ENCODE data around the gene ZCCHC3.
A peak's percentile ranks its signal among the peaks of the same experiment; 100 is the strongest.
"Not testable (repeated sequence)": the region's sequence is repeated elsewhere in the genome, so short reads cannot be mapped to it uniquely, and the experiment has no call there.

Gene ZCCHC3

DNA sequence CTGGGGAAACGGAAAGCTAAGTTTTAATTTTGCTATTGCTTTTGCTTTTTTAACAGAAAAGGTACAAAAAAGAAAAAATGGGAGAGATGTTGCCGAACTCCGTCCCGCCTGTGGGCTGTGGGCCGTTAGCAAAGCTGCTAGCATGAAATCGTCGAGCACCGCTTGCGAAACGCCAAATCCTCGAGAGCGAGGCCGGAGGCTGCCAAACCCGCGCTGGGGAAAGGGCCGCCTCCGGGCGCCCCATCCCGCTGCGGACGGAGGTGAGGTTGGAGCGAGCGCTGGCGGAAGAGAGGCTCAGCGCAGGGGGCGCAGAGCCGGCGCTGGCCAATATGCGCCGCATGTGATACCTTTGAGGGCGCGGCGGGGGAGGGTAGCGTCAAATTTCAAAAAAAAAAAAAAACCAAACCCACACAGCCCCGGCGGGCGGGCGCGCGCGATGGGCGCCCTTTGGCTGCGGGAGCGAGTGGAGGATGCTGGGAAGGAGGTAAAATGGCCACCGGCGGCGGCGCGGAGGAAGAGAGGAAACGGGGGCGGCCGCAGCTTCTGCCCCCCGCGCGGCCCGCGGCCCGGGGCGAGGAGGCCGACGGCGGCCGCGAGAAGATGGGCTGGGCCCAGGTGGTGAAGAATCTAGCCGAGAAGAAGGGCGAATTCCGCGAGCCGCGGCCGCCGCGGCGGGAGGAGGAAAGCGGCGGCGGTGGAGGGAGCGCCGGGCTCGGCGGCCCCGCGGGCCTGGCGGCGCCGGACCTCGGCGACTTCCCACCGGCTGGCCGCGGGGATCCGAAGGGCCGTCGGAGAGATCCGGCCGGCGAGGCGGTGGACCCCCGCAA is at the start of gene ZCCHC3:
Gene ZCCHC3, plus strand, starts transcription at position 473 of the 827 bp plus-strand sequence. Its CDS starts 17 bp downstream, at position 490.
- peak; percentile 90 to 93 for DNase-seq

DNA sequence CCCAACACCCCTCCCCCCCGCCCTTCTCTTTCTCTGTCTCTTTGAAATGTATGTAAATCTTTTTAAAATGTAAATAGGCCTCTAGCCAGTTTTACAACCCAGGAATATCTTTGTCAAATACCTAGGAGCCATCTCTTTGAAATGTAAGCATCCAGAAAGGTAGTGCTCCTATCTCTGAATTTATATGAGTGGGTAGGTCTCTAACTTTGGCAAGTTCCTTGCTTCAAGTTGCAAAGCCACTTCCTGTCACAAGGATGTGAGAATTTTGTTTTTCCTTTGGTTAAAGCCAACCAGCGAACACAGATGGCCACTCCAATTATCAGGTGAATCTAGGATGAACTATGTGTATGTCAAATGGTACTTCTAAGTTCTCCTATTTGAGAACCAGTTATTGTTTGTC is 46.0 kb upstream of the ZCCHC3 start:
- DNase-seq = peak in 1 of 2 experiments; percentile 6

- DNase-seq = no peak
Measured at GRCh38 chr20:252801-253200, 44.6 kb upstream of the ZCCHC3 start.

DNA sequence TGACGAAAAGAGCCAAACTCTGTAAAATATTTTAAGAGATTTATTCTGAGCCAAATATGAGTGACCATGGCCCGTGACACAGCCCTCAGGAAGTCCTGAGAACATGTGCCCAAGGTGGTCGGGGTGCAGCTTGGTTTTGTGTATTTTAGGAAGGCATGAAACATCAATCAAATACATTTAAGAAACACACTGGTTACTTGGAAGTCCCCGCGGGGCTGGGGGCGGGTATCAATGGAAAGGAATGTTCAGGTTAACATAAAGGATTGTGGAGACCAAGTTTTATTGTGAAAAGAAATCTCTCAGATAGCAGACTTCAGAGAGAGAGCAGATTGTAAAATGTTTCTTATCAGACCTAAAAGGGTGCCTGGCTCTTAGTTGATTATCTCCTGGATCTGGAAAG is 43.9 kb upstream of the ZCCHC3 start:
- not testable (repeated sequence) for DNase-seq

- DNase-seq = no peak
Measured at GRCh38 chr20:257419-257818, 40.0 kb upstream of the ZCCHC3 start, which contains the start of gene DEFB132. TSS of gene DEFB132 (plus strand) at chr20:257724. CDS start at chr20:257779, 55 bp downstream.

DNA sequence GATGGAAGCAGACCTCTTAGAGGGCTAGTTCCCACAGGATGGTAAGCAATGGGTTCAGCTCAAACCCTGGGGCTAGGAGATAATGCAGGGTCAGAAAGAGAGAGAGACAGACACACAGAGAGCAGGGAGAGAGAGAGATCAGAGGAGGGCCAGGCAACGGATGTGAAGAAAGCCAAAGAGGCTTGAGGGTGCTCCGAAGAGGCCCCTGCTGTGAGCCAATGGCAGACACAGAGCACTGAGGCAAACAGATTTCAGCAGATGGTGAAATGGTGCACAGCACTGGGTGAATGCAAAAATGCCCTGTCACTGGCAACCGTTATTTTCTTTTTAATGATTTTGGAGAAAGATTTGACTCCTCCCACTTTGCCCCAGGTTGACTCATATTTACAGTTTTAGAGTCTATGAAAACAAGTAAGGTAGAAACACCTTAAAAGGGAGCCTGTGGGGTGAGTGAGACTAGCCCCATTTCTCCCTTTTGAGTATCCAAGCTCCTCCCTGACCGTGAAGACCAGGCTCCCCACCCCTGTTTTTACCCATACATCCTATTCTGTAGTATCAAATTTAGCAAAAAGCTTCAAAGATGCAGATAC is 39.0 kb upstream of the ZCCHC3 start:
- no peak for DNase-seq

- DNase-seq = peak in 1 of 2 experiments; percentile 14
Measured at GRCh38 chr20:258963-259362, 38.4 kb upstream of the ZCCHC3 start.

- peak in 1 of 2 experiments; percentile 7 for DNase-seq
Measured at GRCh38 chr20:259981-260380, 37.4 kb upstream of the ZCCHC3 start.

DNA sequence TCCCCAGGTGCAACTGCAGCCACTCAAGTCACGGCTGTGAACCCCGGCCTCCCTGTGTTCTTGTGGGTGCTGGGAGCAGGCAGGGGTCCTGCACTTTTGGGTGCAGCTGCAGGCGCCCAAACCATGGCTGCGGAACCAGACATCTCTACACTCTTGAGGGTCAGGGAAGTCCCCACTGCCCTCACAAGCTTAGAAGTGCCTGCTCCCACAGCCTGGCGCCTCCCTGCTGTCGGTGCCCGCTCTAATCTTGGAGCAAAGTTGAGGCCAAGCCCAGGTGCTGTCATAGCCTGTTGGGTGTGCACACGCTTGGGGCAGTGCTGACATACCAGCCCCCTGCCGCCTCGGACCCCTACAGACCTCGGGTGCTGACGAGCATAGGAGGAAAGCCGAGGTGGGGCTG is 33.7 kb upstream of the ZCCHC3 start:
- no peak for DNase-seq

DNA sequence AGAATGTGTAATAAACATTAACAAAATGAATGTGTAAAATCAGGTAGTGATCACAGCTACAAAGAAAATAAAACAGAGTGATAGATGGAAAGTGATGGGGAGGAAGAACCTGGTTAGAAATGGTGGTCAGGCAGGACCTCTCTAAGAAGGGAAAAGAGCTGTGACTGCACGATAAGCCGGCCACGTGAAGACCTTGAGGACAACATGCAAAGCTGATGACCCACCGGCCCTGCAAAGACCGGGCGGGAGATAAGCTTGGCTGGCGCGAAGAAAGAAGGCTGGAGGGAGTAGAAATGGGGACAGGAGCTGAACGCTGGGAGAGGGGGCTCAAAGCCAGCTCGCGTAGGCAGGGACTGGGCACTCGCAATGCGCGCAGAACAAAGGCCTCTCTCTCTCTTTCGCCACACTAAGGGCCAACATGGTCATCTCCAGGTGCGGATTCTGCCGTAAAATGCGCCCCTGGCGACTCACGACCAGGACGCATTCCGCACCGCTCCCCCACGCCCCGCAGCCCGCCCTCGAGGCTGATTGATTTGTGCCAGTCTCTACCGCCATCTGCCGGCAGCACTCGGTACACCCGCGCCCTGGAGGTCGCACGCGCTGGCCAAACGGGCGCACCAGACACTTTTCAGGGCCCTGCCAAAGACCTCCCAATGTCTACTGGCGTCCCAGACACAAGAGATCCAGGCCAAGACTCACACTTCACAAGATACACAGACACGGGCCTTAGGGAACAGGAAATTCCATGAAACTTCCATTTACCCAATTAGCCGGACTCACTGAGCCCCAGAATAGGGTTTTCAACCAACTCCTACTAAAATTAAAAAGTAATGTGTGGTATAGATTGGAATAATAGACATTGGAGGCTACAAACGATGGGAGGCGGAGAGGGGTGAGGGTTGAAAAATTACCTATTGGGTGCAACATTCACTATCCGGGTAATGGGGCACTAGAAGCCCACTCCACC is 30.5 kb upstream of the ZCCHC3 start:
- peak; percentile 72 for DNase-seq

- no peak for DNase-seq
Measured at GRCh38 chr20:270517-270916, 26.9 kb upstream of the ZCCHC3 start.

DNA sequence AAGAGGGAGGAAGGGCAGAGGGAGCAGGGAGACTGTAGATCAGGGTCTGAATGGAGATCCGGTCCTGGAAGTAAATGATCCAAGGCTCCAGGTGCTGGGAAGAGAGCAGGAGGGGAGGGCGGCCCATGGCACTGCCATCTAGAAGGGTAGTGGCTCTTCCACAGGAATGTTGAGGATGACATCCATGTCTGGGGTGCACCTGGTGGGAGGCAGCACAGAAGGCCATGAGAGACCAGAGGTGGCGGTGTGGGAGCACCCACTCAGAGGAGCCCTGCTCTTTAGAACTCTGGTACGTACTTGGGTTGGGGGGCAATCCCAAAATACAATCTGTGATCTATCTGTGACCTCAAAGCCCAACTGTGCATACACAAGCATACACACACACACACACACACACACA is 26.3 kb upstream of the ZCCHC3 start:
- no peak for DNase-seq

DNA sequence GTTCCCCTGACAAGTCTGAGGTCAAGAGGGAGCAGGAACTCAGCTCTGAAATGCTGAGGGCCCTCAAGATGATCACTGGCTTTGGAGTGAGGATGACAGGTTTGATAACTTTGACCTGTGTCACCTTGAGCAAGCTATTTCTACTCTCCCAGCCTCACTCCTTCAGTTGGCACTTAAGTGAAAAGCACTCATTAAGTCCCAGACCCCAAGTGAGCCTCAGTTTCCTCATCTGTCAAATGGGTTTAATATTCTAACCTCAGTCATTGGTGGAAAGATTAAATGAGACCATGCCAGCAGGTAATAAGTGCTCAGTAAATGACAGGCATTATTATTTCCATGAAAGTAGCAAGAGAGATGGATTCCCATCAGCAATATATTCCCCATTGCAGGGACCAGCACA is 25.8 kb upstream of the ZCCHC3 start:
- no peak for DNase-seq

GRCh38 chr20:272718-273117 is 24.7 kb upstream of the ZCCHC3 start:
- DNase-seq = no peak

- no peak for DNase-seq
Measured at GRCh38 chr20:273884-274283, 23.5 kb upstream of the ZCCHC3 start.

DNA sequence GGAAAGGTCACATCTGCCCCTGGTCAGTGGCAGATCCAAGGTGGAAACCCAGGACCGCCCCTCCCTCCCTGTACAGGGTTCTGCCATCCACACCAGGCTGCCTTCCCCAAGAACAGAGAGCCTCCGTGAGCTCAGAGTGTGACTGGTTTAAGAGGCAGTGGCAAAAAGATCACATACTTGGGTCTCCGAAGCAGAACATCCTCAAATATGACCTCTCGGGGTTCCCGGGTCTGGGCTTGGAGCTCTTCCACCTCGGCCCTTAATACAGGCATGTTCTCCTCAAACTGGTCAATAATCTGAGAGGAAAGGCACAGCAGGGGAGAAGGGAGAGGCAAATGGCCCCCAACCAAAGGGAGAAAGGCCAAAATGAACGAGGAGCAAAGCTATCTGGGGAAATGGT is 21.6 kb upstream of the ZCCHC3 start:
- no peak for DNase-seq

DNA sequence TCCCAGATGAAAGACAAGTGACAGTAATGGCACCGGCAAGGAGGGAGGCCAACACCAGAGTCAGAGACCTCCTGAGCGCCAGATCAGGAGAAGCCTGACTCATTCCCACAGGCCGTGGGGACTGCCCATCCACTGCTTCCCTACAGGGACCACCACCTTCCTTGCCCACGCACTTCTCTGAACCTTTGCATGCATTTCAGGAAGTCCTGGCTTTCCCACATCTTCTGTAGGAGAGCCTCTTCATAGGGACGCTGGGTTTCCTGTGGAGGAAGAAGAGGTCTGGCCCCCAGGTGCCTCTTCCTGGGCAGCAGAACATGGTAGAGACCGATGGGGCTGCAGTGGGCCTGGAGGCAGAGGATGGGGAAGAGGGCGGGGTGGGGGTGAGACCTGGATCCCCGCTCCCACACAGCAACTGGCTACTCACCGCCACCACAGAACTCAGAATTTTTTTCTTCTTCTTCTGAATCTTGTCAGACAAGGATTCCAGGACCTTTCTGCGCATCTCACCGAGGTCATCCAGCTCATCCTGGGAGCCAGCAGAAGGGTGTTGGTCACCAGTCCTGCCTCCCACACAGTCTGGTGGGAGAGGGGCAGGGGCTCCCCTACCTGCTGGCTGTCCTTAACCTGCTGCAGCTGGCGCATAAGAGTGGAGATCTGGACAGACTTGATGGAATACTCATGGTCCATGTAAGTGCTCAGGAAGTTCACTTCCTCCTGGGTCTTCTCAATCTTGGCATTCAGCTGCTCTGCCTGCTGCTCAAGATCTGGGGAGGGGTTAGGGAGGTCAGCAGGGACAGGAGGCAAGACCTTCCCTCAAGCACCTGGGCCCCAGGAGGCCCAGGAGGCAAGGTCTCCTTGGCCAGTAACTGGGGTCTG is 20.5 kb upstream of the ZCCHC3 start:
- DNase-seq = no peak

DNA sequence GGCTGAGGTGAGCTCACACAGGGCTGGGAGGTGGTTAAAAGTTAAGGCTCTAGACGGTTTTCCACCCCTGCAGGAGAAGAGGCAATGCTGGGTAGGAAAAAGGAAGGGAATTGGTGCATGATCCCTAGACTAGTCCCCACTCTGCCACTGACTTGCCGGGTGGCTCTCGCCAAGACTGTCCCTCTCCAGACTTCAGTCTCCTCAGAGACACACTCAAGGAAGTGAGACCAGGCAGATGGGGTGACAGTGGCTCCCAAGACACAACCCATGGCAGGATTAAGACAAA is 19.9 kb upstream of the ZCCHC3 start:
- DNase-seq = no peak

- no peak for DNase-seq
Measured at GRCh38 chr20:278181-278580, 19.2 kb upstream of the ZCCHC3 start.

GRCh38 chr20:278607-279571 is 18.5 kb upstream of the ZCCHC3 start:
- no peak for DNase-seq

- DNase-seq = no peak
Measured at GRCh38 chr20:284172-284571, 13.2 kb upstream of the ZCCHC3 start.
